DND-41 (cell line): ENCODE measurements around the gene TRAF2.

Source experiments
- CTCF ChIP-seq: IDR thresholded peaks from 2 replicates; pipeline ENCODE4 v1.5.1; 2012; ENCODE audit warnings: borderline replicate concordance, low read length, moderate library complexity, mild to moderate bottlenecking; ENCODE audit not compliant: poor library complexity, severe bottlenecking; ENCODE audit errors: extremely low read depth
- EZH2 ChIP-seq: IDR thresholded peaks from 3 replicates; pipeline ENCODE4 v1.6.1; 2012; ENCODE audit warnings: borderline replicate concordance, low read depth, mild to moderate bottlenecking, moderate library complexity, low read length, inconsistent platforms; ENCODE audit not compliant: severe bottlenecking

GRCh38 chr9:136853596-136854112 lies 32.7 kb upstream of the TRAF2 start:
- TF ChIP-seq CTCF (no peak), EZH2 (no peak)
